Measurements from ENCODE around the gene MRPL16.

DNA sequence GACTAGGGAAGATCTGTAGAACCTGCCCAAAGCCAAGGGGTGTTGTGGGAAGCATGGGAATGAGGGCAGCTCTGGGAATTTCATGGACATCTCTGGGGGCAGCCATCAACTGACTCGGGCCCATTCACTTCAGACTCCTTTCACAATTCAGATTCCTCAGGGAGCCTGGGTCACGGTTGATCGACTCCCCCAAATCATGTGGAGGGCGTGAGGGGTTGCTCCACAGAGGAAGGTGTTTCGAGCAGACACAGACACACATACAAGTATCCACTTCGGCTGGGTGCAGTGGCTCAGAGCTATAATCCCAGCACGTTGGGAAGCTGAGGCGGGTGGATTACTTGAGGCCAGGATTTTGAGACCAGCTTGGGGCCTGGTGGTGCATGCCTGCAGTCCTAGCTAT, 39.7 kb downstream of the MRPL16 start:
- TF ChIP-seq, protein P1, sequence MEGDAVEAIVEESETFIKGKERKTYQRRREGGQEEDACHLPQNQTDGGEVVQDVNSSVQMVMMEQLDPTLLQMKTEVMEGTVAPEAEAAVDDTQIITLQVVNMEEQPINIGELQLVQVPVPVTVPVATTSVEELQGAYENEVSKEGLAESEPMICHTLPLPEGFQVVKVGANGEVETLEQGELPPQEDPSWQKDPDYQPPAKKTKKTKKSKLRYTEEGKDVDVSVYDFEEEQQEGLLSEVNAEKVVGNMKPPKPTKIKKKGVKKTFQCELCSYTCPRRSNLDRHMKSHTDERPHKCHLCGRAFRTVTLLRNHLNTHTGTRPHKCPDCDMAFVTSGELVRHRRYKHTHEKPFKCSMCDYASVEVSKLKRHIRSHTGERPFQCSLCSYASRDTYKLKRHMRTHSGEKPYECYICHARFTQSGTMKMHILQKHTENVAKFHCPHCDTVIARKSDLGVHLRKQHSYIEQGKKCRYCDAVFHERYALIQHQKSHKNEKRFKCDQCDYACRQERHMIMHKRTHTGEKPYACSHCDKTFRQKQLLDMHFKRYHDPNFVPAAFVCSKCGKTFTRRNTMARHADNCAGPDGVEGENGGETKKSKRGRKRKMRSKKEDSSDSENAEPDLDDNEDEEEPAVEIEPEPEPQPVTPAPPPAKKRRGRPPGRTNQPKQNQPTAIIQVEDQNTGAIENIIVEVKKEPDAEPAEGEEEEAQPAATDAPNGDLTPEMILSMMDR (conservative IDR thresholded peaks at IDR 0.05; ENCODE audit: low read length) = no peak
- TF ChIP-seq EZH2phosphoT487 (IDR thresholded peaks at IDR 0.05; ENCODE audit: borderline replicate concordance, low read depth, low read length) = no peak
